ENCODE results near the gene SRRM4. TPM values are rescaled to one million over a fixed set of nuclear protein-coding genes. Genes with fewer than 3 reads are reported as not detected.

The SRRM4 gene
- total and polyA plus RNA-seq, 12 donors = 0.11 to 4.3 (median 0.67) TPM; not detected in 3

GRCh38 chr12:119090865-119091264 lies 109.5 kb downstream of the SRRM4 start:
- Histone ChIP-seq H3K36me3 (replicated peaks in 1 of 2) (no peaks in the 10 kb centered on the region), H3K27ac (no peak overlapping the region), H3K27me3 (peaks cover under 1% of the 10 kb centered on the region), H3K4me3 (no peak overlapping the region), H3K9me3 (replicated peaks in 1 of 3) (no peaks in the 10 kb centered on the region), H3K4me1 (replicated peaks in 1 of 2) (no peaks in the 10 kb centered on the region)
- 0 to 14% (median 7%) methylated on average over 3 of the region's 3 CpGs for WGBS, 4 donors
- intact Hi-C loops (cut with DNase I) = no loop called here
- DNase-seq = no peak
- TF ChIP-seq, protein P1, sequence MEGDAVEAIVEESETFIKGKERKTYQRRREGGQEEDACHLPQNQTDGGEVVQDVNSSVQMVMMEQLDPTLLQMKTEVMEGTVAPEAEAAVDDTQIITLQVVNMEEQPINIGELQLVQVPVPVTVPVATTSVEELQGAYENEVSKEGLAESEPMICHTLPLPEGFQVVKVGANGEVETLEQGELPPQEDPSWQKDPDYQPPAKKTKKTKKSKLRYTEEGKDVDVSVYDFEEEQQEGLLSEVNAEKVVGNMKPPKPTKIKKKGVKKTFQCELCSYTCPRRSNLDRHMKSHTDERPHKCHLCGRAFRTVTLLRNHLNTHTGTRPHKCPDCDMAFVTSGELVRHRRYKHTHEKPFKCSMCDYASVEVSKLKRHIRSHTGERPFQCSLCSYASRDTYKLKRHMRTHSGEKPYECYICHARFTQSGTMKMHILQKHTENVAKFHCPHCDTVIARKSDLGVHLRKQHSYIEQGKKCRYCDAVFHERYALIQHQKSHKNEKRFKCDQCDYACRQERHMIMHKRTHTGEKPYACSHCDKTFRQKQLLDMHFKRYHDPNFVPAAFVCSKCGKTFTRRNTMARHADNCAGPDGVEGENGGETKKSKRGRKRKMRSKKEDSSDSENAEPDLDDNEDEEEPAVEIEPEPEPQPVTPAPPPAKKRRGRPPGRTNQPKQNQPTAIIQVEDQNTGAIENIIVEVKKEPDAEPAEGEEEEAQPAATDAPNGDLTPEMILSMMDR (IDR thresholded peaks at IDR 0.05) = no peak

DNA sequence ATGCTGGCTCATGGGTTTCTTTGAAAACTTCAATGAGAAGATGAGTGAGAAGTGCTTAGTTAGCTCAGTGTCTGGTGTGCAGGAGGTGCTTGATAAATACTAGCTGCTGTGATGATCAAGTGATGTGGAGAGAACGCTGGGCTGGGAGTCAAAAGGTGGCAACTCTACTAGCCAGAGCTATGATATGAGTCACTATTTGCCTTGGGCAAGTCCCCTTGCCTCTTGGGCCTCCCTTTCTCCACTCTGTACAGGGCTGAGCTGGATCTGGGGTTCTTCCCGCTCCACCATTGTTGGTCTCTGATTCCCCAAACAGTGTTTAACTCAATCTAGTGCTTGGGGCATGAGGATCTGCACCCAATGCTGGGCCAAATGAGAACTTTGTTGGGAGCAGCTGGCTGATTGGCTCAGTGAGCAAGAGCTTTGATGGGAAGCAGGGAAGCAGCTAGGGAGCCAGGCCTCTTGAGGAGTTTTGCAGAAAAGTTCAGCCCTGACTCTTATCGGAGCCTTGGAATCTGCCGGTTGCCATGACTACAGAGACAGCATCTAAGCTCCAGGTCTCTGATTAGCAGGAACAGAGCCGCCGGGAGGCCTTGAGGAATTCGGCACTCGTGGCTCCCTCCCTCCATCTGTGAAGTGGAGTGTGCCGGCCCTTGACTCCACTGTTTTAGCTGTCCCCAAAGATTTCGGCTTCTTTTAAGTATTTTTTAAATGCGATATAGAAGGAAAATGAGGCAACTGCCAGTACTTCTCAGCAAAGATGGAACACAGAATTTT lies 115.3 kb downstream of the SRRM4 start:
- Histone ChIP-seq H3K27me3 (no peaks in the 10 kb centered on the region), H3K27ac (no peak overlapping the region), H3K4me1 (replicated peaks in 1 of 2) (no peaks in the 10 kb centered on the region), H3K4me3 (no peak overlapping the region), H3K36me3 (replicated peaks in 1 of 2) (no peaks in the 10 kb centered on the region), H3K9me3 (replicated peaks in 1 of 3) (no peaks in the 10 kb centered on the region)
- TF ChIP-seq POLR2A (IDR thresholded peaks at IDR 0.05) = no peak
- TF ChIP-seq, protein P1 (IDR thresholded peaks at IDR 0.05) = no peak
- DNase-seq = no peak
- intact Hi-C loops (cut with DNase I) = no loop called here
- 26 to 37% (median 31%) methylated on average over 10 to 11 of the region's 11 CpGs for WGBS, 4 donors

DNA sequence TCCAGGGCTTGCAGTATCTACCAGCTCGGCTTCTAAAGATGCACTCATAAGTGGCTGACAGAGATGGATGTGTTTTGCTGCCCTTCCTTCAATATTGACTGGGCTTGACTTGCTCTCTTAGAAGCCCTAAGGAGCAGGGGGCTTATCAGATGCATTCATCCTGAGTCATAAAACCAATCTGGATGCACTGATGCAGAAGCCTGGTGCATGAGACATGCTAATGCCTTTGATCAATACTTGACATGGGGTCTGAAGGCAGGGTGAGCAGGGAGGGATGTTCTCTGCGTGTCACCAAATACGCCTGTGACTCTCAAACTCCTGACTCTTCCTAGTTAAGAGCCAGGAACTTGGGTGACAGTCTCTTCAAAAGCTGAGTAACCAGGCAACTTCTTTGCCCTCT lies 119.6 kb downstream of the SRRM4 start:
- no peak for DNase-seq
- Histone ChIP-seq H3K9me3 (replicated peaks in 1 of 3) (no peaks in the 10 kb centered on the region), H3K4me3 (no peak overlapping the region), H3K4me1 (replicated peaks in 1 of 2) (no peaks in the 10 kb centered on the region), H3K27me3 (no peaks in the 10 kb centered on the region), H3K36me3 (replicated peaks in 1 of 2) (no peaks in the 10 kb centered on the region), H3K27ac (no peak overlapping the region)
- no peak for TF ChIP-seq POLR2A (IDR thresholded peaks at IDR 0.05)
- TF ChIP-seq, protein P1 (IDR thresholded peaks at IDR 0.05) = no peak
- intact Hi-C loops (cut with DNase I) = no loop called here
- 40 to 61% (median 56%) methylated on average over 3 of the region's 3 CpGs for WGBS, 4 donors

DNA sequence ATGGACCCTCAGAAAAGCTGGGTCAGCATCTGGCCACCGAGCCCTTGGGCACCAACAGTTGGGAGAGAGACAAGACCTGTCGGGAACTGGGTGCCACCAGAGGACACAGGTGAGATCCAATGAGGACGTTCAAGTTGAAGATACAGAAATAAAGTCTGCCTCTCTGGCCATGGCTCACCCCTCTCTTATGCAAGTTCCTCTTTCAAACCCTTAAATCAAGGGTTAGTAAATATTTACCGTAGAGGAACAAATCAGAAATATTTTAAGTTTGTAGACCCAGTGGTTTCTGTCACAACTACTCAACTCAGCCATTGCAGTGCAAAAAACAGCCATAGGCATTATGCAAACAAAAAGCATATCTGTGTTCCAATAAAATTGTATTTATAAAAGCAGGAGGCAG lies 120.9 kb downstream of the SRRM4 start:
- intact Hi-C loops (cut with DNase I) = no loop called here
- H3K9me3 ChIP-seq (replicated peaks in 1 of 3) = no peaks in the 10 kb centered on the region
- H3K27ac ChIP-seq = no peak overlapping the region
- WGBS, 4 donors = 68 to 82% (median 77%) methylated on average over 4 of the region's 4 CpGs
- TF ChIP-seq POLR2A (IDR thresholded peaks at IDR 0.05) = no peak
- TF ChIP-seq, protein P1 (IDR thresholded peaks at IDR 0.05) = no peak
- no peaks in the 10 kb centered on the region for H3K4me1 ChIP-seq (replicated peaks in 1 of 2)
- no peaks in the 10 kb centered on the region for H3K27me3 ChIP-seq
- no peaks in the 10 kb centered on the region for H3K36me3 ChIP-seq (replicated peaks in 1 of 2)
- DNase-seq = no peak
- H3K4me3 ChIP-seq = no peak overlapping the region
